MM.1S (cell line): ENCODE measurements around the gene BTNL8.
A peak's percentile ranks its signal among the peaks of the same experiment; 100 is the strongest.

Experiments
- DNase-seq: peaks from one replicate; pipeline ENCODE4 v3.0.0-alpha.2; 2015
- H2AFZ ChIP-seq: fragments of 300-600 bp; sonication (generic); 2 replicates; pipeline ENCODE4 v1.6.0; 2016; ENCODE audit warnings: antibody characterized with exemption, low read length
- H3F3A ChIP-seq: fragments of 300-600 bp; sonication (generic); 2 replicates; pipeline ENCODE4 v1.6.1; 2016; ENCODE audit warnings: mild to moderate bottlenecking, antibody characterized with exemption, low read length, moderate library complexity, mixed read lengths; ENCODE audit not compliant: insufficient read depth
- H3K27ac ChIP-seq: fragments of 300-600 bp; sonication (generic); 2 replicates; pipeline ENCODE4 v1.5.1; 2016; ENCODE audit warnings: mild to moderate bottlenecking, low read length
- H3K27me3 ChIP-seq: fragments of 300-600 bp; sonication (generic); replicated peaks from 2 replicates; pipeline ENCODE4 v1.6.0; 2016; ENCODE audit warnings: low read length; ENCODE audit not compliant: insufficient read depth
- H3K36me3 ChIP-seq: fragments of 300-600 bp; sonication (generic); replicated peaks from 2 replicates; pipeline ENCODE4 v1.6.1; 2016; ENCODE audit warnings: mild to moderate bottlenecking, low read length, mixed read lengths; ENCODE audit not compliant: insufficient read depth
- H3K4me1 ChIP-seq: fragments of 300-600 bp; sonication (generic); 2 replicates; pipeline ENCODE4 v1.6.1; 2016; ENCODE audit warnings: low read length, mixed read lengths
- H3K4me2 ChIP-seq: fragments of 300-600 bp; sonication (generic); 2 replicates; pipeline ENCODE4 v1.6.0; 2016; ENCODE audit warnings: low read depth, low read length
- H3K4me3 ChIP-seq: fragments of 300-600 bp; sonication (generic); 2 replicates; pipeline ENCODE4 v1.5.1; 2016; ENCODE audit warnings: low read length, mixed read lengths
- H3K79me2 ChIP-seq: fragments of 300-600 bp; sonication (generic); 2 replicates; pipeline ENCODE4 v1.6.1; 2016; ENCODE audit warnings: mixed run types, low read length, mixed read lengths
- H3K9ac ChIP-seq: fragments of 300-600 bp; sonication (generic); 2 replicates; pipeline ENCODE4 v1.6.1; 2016; ENCODE audit warnings: low read length, mixed read lengths
- H3K9me2 ChIP-seq: fragments of 300-600 bp; sonication (generic); replicated peaks from 2 replicates; pipeline ENCODE4 v1.6.1; 2016; ENCODE audit warnings: mild to moderate bottlenecking, low read length, mixed read lengths; ENCODE audit not compliant: insufficient read depth
- H3K9me3 ChIP-seq: fragments of 300-600 bp; sonication (generic); replicated peaks from 2 replicates; pipeline ENCODE4 v1.6.1; 2016; ENCODE audit warnings: mild to moderate bottlenecking, low read length, mixed read lengths; ENCODE audit not compliant: insufficient read depth
- H4K20me1 ChIP-seq: fragments of 300-600 bp; sonication (generic); 2 replicates; pipeline ENCODE4 v1.6.1; 2016; ENCODE audit warnings: mild to moderate bottlenecking, low read length, moderate library complexity, mixed read lengths; ENCODE audit not compliant: insufficient read depth
- CTCF ChIP-seq: fragments of 300-600 bp; sonication (generic); IDR thresholded peaks from 2 replicates; pipeline ENCODE4 v1.5.1; 2016; ENCODE audit warnings: antibody characterized with exemption, low read length, mixed read lengths
- EZH2 ChIP-seq: fragments of 300-600 bp; sonication (generic); optimal IDR thresholded peaks from 2 replicates; pipeline ENCODE3; 2017; ENCODE audit warnings: low read depth, mild to moderate bottlenecking, antibody characterized with exemption, low read length, mixed read lengths
- EZH2phosphoT487 ChIP-seq: fragments of 300-600 bp; sonication (generic); IDR thresholded peaks from 2 replicates; pipeline ENCODE4 v1.6.1; 2018; ENCODE audit warnings: antibody characterized with exemption, low read length

The BTNL8 gene

DNA sequence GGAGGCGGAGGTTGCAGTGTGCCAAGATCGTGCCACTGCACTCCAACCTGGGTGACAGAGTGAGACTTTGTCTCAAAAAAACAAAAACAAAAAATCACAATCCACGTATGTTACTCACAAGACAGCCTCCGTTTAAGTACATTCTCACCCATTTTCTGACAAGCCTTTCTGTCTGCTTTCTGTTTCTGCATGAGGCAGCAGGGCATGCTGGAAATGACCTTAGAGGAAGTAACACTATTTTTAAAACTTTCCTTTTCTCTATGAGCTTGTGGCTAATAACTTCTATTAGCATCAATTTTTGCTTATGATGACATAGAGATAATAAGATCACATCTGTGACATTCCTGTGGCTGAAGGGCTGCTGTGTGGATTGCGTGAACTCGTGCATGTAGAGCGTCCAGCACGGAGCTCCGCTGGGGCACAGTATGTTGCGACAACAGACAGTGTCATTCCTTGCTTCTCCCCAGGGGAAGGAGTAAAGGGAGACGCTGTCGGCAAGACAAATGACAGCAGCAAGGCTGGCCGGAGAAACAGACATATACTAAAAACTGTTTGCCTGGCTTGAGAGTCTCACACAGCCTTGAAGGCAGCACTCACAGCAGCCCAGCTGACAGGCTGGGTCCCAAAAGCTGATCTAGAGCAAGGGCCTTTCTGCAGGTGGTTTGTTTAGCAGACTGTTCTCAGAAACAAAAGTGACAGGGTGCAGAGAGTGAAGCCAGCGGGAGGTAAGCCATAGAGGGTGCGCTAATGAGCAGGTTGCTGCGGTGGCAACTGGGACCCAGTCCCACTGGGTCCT lies 91.3 kb downstream of the BTNL8 start:
- Histone ChIP-seq H3K36me3 (no peaks in the 10 kb centered on the region), H3F3A (no peaks in the 10 kb centered on the region), H3K4me3 (peak overlapping the region; percentile 24), H3K27me3 (no peaks in the 10 kb centered on the region), H3K4me1 (no peaks in the 10 kb centered on the region), H3K79me2 (no peaks in the 10 kb centered on the region), H3K4me2 (peak overlapping the region; percentile 37; the same call in 1 of the 2 replicates), H4K20me1 (no peaks in the 10 kb centered on the region), H2AFZ (0 out of 2 replicates have a peak overlapping the region, but pooled peaks have one; percentile 37), H3K9me2 (no peaks in the 10 kb centered on the region), H3K27ac (no peak overlapping the region), H3K9ac (no peak overlapping the region), H3K9me3 (no peaks in the 10 kb centered on the region)
- DNase-seq: peak; percentile 8
- TF ChIP-seq EZH2phosphoT487: no peak
- no peak for TF ChIP-seq CTCF
- TF ChIP-seq EZH2: no peak

GRCh38 chr5:180990882-180991242 lies 91.9 kb downstream of the BTNL8 start:
- no peak overlapping the region for H3K9ac ChIP-seq
- H3K4me3 ChIP-seq: no peak overlapping the region
- no peaks in the 10 kb centered on the region for H4K20me1 ChIP-seq
- H3K9me2 ChIP-seq: no peaks in the 10 kb centered on the region
- H3K27me3 ChIP-seq: no peaks in the 10 kb centered on the region
- no peak overlapping the region for H3K4me2 ChIP-seq
- H2AFZ ChIP-seq: no peak overlapping the region
- no peaks in the 10 kb centered on the region for H3K9me3 ChIP-seq
- H3K36me3 ChIP-seq: no peaks in the 10 kb centered on the region
- H3K79me2 ChIP-seq: no peaks in the 10 kb centered on the region
- no peak overlapping the region for H3K27ac ChIP-seq
- H3F3A ChIP-seq: no peaks in the 10 kb centered on the region
- TF ChIP-seq CTCF (no peak), EZH2phosphoT487 (no peak), EZH2 (no peak)
- DNase-seq: no peak
- H3K4me1 ChIP-seq: no peaks in the 10 kb centered on the region
